CD4-positive, alpha-beta T cell treated with Interleukin-2 at 100 ng/mL for 4 hours (primary cell): ENCODE results near the gene ELOVL1.
"Not testable (repeated sequence)": the region's sequence is repeated elsewhere in the genome, so short reads cannot be mapped to it uniquely, and the experiment has no call there.

Experiments
- DNase-seq: peaks from one replicate; pipeline ENCODE4 v3.0.0-alpha.2; 2020; ENCODE audit warnings: low spot score

ELOVL1 gene

GRCh38 chr1:43367904-43368645 lies at the start of gene ELOVL1:
ELOVL1 (minus strand) TSS chr1:43368011; CDS start chr1:43365609, 2,402 bp downstream.
- peak; percentile 87 for DNase-seq

- DNase-seq: no peak
Observed at GRCh38 chr1:43415901-43416300, 48.1 kb upstream of the ELOVL1 start.

- peak; percentile 71 for DNase-seq
Observed at GRCh38 chr1:43414634-43415223, 46.9 kb upstream of the ELOVL1 start.

- not testable (repeated sequence) for DNase-seq
Observed at GRCh38 chr1:43413426-43413825, 45.6 kb upstream of the ELOVL1 start.

GRCh38 chr1:43410571-43410970 lies 42.8 kb upstream of the ELOVL1 start:
- DNase-seq: no peak

GRCh38 chr1:43405876-43406234 lies 38.0 kb upstream of the ELOVL1 start:
- DNase-seq: no peak

- no peak for DNase-seq
Observed at GRCh38 chr1:43405219-43405875, 37.5 kb upstream of the ELOVL1 start.

- DNase-seq: no peak
Observed at GRCh38 chr1:43404353-43404752, 36.5 kb upstream of the ELOVL1 start.

GRCh38 chr1:43402089-43402865 lies 34.5 kb upstream of the ELOVL1 start:
- DNase-seq: no peak

- DNase-seq: not testable (repeated sequence)
Observed at GRCh38 chr1:43400441-43400840, 32.6 kb upstream of the ELOVL1 start.

GRCh38 chr1:43398227-43398626 lies 30.4 kb upstream of the ELOVL1 start:
- no peak for DNase-seq

GRCh38 chr1:43396059-43396458 lies 28.2 kb upstream of the ELOVL1 start:
- no peak for DNase-seq

GRCh38 chr1:43395523-43395922 lies 27.7 kb upstream of the ELOVL1 start:
- no peak for DNase-seq

GRCh38 chr1:43392702-43393101 lies 24.9 kb upstream of the ELOVL1 start:
- DNase-seq: no peak

GRCh38 chr1:43389326-43390313 lies 21.8 kb upstream of the ELOVL1 start, which contains the start of the genes MED8 and SZT2:
MED8 (minus strand) TSS chr1:43389800; CDS start chr1:43389764, 36 bp downstream.
SZT2 (plus strand) TSS chr1:43389899; CDS start chr1:43389969, 70 bp downstream.
- DNase-seq: peak; percentile 95

GRCh38 chr1:43388613-43389012 lies 20.8 kb upstream of the ELOVL1 start:
- no peak for DNase-seq

- DNase-seq: no peak
Observed at GRCh38 chr1:43387976-43388599, 20.3 kb upstream of the ELOVL1 start.

- DNase-seq: no peak
Observed at GRCh38 chr1:43386676-43387075, 18.9 kb upstream of the ELOVL1 start.

- no peak for DNase-seq
Observed at GRCh38 chr1:43383449-43383848, 15.6 kb upstream of the ELOVL1 start.

- DNase-seq: no peak
Observed at GRCh38 chr1:43382027-43382779, 14.4 kb upstream of the ELOVL1 start.
